Activated naive CD8-positive, alpha-beta T cell treated with anti-CD3 and anti-CD28 coated beads for 36 hours (primary cell): ENCODE data around the gene PPP1R7. TPM values are rescaled to one million over a fixed set of nuclear protein-coding genes. Genes with fewer than 3 reads are reported as not detected.

ENCODE experiments used
- DNase-seq: peaks from one replicate; pipeline ENCODE4 v3.0.0; 2021
- H3K27ac Mint-ChIP-seq: one replicate; pipeline ENCODE4 v1.8.0; 2022; ENCODE audit warnings: mild to moderate bottlenecking, moderate library complexity, mixed read lengths
- H3K27me3 Mint-ChIP-seq: one replicate; pipeline ENCODE4 v1.8.0; 2022; ENCODE audit warnings: mild to moderate bottlenecking, mixed read lengths
- H3K36me3 Mint-ChIP-seq: one replicate; pipeline ENCODE4 v1.8.0; 2021; ENCODE audit warnings: mild to moderate bottlenecking, mixed read lengths
- H3K4me1 Mint-ChIP-seq: one replicate; pipeline ENCODE4 v1.8.0; 2021; ENCODE audit warnings: mixed read lengths
- H3K4me3 Mint-ChIP-seq: one replicate; pipeline ENCODE4 v1.8.0; 2022; ENCODE audit warnings: mild to moderate bottlenecking, moderate library complexity, mixed read lengths
- H3K9me3 Mint-ChIP-seq: one replicate; pipeline ENCODE4 v1.8.0; 2022; ENCODE audit warnings: mixed read lengths
- total RNA-seq, 2 experiments: library from RNA; stranded (reverse); gene quantifications; one replicate each; pipeline ENCODE4 v1.2.3, GENCODE V29; 2021

The PPP1R7 gene
- total RNA-seq, 2 experiments from 2014 or later: 80.4 to 85.1 TPM

DNA sequence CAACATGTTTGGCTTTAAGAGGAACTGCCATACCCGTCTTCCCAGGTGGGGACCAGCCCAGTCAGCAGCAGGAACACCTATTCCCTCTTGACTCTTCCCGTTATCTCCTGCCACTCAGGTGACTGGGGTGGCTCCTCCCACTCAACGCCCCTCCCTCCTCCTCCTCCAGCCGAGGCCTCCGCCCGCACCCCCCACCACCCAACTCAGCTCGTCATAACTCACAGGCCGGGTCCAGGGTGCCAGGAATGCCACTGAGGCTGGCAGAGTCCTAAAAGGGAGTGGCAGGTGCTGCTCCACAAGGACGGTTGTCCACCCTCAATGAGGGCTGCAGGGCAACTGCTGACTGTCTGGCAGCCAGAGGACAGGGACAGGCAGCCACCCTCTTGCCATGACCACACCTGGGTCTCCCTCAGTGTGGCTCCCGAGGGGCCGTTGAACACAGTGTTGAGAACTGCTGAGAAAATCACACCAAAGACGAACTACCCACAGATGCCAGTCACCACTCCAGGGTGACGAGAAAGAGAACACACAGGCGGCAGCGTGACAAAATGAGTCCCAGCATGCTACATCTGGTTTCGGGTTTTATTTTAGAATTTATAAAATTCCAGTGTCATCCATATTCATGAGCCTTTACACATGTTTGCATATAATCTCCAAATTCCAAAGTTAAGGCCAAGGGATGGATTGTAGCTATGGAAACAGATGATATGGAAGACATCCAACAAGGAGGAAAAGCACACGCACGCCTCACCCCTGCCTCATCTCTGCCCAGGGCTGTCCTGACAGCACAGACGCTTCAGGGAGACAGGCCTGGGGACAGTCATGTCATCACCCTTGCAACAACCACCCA is 76.7 kb downstream of the PPP1R7 start:
- Mint-ChIP-seq H3K4me1 (no peaks in the 10 kb centered on the region), H3K4me3 (no peak overlapping the region), H3K36me3 (peaks cover 15% of the 10 kb centered on the region), H3K27ac (no peak overlapping the region), H3K27me3 (no peaks in the 10 kb centered on the region), H3K9me3 (no peaks in the 10 kb centered on the region)
- DNase-seq: no peak

DNA sequence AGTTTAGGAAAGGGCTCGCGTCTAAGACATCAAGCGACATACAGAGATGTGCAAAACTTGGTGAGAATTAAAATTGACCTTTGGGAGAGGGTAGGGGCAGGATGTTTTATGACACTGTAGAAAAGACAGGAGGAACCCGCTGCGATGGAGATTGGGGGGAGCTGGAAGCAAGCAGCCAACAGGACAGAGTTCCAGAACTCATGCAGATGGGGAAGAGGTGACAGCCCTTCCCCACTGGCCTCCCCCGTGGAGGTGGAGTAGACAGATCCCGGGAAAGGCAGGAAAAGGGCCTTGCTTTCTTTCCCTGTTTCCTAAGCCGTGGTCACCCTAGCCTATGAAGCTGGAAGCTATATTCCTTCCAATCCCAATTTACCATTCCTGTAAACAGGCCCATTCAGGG is 77.3 kb downstream of the PPP1R7 start:
- no peaks in the 10 kb centered on the region for H3K4me1 Mint-ChIP-seq
- no peak for DNase-seq
- no peaks in the 10 kb centered on the region for H3K27me3 Mint-ChIP-seq
- H3K9me3 Mint-ChIP-seq: no peaks in the 10 kb centered on the region
- no peak overlapping the region for H3K4me3 Mint-ChIP-seq
- peaks cover 18% of the 10 kb centered on the region for H3K36me3 Mint-ChIP-seq
- H3K27ac Mint-ChIP-seq: no peak overlapping the region

DNA sequence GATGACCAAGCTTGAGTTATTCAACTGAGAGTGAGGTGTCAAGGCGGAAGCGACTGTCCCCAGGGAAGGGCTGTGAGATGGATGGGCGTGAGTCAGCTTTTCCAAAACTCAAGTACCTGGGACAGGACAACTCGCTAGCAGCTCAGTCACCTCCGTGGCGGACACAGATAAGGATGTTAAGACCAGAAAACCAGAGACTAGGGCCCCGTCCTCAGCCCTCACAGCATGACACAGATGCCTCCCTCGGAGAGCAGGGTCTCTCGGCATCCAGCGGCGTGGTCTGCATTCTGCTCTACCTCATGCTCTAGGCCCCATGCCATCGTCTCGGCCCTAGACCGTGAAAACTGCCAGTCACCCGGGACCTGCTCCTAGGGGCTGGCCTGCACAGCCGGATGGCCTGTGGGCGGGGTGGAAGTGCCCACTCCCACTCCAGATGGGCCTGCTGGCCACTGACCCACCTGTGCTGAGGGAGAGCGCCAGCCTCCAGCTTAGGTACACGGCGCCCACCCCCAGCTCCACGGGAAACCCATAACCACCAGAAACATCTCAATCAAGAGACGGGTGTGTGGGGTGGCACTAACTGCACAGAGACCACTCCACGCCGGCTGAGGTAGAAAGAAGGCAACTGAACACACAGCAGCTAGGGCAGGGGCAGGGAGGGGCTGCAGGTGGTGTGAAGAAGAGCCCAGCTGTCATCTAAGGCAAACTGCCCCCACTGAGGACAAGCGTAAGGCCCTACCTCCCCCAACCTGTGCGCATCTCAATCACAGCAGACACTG is 78.0 kb downstream of the PPP1R7 start:
- Mint-ChIP-seq H3K27me3 (no peaks in the 10 kb centered on the region), H3K4me1 (no peaks in the 10 kb centered on the region), H3K27ac (no peak overlapping the region), H3K4me3 (no peak overlapping the region), H3K36me3 (peaks cover 17% of the 10 kb centered on the region), H3K9me3 (no peaks in the 10 kb centered on the region)
- no peak for DNase-seq

DNA sequence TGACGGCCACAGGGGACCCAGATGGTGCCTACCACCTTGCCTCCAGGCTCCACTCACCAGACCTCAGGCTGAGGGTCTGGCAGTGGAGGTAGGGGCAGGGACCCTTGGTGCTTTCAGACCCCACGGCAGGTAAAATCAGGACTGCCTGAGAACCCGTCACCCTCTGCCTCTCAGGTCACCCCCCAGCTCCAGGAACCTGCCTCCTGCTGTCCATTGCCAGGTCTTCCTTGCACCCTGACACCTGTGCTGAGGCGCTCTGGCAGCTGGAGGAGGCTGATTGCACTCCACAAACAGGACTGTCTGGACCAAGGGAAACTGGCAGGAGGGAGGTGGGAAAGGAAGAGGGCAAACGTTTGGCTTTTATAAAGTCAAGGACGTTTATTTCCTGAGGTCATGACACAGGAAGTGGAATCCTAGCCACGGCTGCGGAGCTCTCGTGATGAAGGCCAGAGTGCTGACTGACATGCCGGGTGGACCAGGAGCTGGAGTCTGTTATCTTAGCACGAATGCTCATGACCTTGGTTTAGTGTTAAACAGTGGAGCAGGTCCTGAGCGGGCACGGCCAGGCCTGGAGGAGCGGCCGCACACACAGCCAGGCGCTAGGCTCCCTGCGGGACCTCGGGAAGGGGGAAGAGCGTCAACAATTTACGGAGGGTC is 78.7 kb downstream of the PPP1R7 start:
- Mint-ChIP-seq H3K27ac (no peak overlapping the region), H3K27me3 (no peaks in the 10 kb centered on the region), H3K4me3 (no peak overlapping the region), H3K9me3 (no peaks in the 10 kb centered on the region), H3K36me3 (peaks cover 20% of the 10 kb centered on the region), H3K4me1 (no peaks in the 10 kb centered on the region)
- DNase-seq: no peak

DNA sequence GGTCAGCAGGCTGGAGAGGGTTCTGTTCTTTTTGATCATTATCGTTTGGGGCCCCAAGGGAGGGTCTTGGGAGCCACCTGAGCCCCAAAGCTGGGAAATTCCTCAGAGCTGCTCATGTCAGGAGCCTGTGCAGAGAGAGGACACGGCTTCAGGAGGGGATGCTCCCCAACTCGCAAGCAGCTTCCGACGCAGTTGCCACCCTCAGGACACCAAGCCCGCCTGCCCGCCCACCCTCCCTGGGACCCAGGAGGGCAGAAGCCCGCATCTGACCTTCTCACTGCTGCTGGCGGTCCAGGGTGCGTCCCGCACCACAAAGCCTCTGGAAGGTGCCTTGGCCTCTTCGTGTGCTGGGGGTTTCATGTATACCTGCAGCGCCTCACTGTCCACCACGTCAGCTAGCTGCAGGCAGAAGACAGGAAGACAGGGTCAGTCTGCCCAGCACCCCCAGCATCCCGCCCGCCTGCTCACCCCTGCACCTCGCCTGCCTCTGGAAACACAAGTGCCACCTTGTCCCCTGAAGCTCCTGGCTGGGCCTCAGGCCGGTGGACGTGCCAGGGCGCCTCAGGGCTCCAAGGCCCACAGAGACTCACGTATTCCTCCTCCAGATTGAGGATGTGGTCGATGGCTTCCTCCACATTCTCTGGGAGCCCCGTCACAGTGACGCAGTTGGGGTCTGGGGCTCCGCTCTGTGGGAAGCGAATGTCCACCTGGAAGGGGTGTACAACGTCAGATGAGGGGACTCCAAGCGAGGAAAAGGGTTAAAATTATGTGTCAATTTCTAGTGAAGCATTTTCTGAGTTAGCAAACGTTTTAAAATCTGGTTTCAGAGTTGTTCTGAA is 79.5 kb downstream of the PPP1R7 start:
- Mint-ChIP-seq H3K36me3 (peaks cover 21% of the 10 kb centered on the region), H3K27me3 (no peaks in the 10 kb centered on the region), H3K4me1 (no peaks in the 10 kb centered on the region), H3K4me3 (no peak overlapping the region), H3K9me3 (no peaks in the 10 kb centered on the region), H3K27ac (no peak overlapping the region)
- no peak for DNase-seq

DNA sequence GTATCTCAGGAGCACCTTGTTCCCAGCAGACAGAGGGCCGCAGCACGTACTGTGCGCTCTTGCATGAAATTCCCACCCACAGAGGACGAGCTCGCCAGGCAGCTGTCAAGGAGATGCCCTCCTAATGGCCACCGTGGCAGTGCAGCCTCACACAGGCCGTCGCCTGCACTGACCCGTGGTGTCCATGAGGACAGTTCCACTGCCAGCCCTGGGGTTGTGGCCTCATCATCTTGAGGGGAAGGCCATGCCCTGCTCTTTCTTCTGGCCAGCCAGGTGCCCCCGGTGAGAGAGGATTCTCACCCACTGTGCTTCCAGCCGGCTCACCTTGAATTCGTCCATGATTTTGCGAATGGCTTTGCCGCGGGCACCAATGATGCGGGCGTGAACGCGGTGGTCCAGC is 80.2 kb downstream of the PPP1R7 start:
- Mint-ChIP-seq H3K4me3 (no peak overlapping the region), H3K27ac (no peak overlapping the region), H3K36me3 (peaks cover 26% of the 10 kb centered on the region), H3K9me3 (no peaks in the 10 kb centered on the region), H3K4me1 (no peaks in the 10 kb centered on the region), H3K27me3 (no peaks in the 10 kb centered on the region)
- DNase-seq: no peak

DNA sequence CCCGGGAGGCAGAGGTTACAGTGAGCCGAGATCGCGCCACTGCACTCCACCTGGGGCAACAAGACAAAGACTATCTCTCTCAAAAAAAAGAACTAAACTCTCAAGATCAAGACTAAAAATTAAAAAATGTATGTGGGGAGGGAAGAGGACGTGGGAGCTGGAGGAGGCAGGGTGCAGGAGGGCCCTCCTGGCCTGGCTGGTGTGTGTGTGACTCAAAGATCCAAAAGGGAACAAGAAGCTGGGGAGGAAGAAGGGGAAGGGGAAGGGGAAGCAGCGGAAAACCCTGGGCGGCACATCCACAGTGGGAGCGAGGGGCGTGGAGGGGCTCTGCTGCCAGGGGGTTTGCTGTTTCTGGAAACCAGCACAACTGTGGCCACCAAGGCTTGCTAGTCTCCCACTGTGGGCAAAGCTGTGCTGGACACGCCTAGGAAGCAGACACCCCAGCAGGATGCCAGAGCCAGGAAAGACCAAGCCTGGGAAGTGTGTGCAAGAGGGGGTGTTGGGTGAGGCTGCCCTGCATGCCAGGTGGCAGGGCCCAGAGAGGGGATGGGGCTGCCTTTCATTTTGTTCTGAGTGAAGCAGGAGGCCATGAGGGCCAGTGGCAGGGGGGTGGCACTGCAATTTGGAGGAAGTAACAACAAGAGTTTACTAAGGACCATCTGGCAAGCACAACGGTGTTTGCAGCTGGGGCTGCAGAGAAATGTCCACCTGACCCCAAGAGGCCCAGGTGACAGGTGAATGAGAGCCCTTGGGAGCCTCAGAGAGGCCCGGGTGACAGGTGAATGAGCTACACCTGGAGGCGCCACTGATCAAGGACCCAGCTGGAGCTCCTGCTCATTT is 82.7 kb downstream of the PPP1R7 start:
- no peaks in the 10 kb centered on the region for H3K9me3 Mint-ChIP-seq
- no peaks in the 10 kb centered on the region for H3K4me1 Mint-ChIP-seq
- H3K36me3 Mint-ChIP-seq: peaks cover 37% of the 10 kb centered on the region
- H3K27me3 Mint-ChIP-seq: no peaks in the 10 kb centered on the region
- no peak for DNase-seq
- H3K27ac Mint-ChIP-seq: no peak overlapping the region
- peak overlapping the region; percentile 1 for H3K4me3 Mint-ChIP-seq

Other genes starting within 250 kb of the PPP1R7 start
- not detected for gene CROCC2, start 244.1 kb upstream of the PPP1R7 start, total RNA-seq
- 1 to 10 TPM in 1 of 2 experiments, under 1 TPM in 1; 0.91 to 1.0 TPM for gene SNED1, start 151.8 kb upstream of the PPP1R7 start, total RNA-seq
- 10 to 100 TPM; 34.5 to 35.6 TPM for gene MTERF4, start 48.2 kb upstream of the PPP1R7 start, total RNA-seq
- gene PASK, start 995 bp upstream of the PPP1R7 start, total RNA-seq: 10 to 100 TPM; 68.5 to 76.4 TPM
- gene ANO7, start 38.2 kb downstream of the PPP1R7 start, total RNA-seq: 1 to 10 TPM; 3.4 to 3.6 TPM
- gene HDLBP, start 165.2 kb downstream of the PPP1R7 start, total RNA-seq: 100 to 1,000 TPM; 272 to 286 TPM
- gene SEPTIN2, start 165.5 kb downstream of the PPP1R7 start, total RNA-seq: 100 to 1,000 TPM; 263 to 265 TPM
- 10 to 100 TPM; 32.7 to 36.8 TPM for gene FARP2, start 205.8 kb downstream of the PPP1R7 start, total RNA-seq